Fibroblast of lung (primary cell): ENCODE measurements around the gene WDR88. TPM values are rescaled to one million over a fixed set of nuclear protein-coding genes. Genes with fewer than 3 reads are reported as not detected.

ENCODE experiments used
- DNase-seq, 2 donors: peaks; one replicate each; pipeline versions ENCODE4 v3.0.0 to v3.0.0-alpha.2; 2010; ENCODE audit warnings: low read depth in 2 of 2
- H2AFZ ChIP-seq: 2 replicates; pipeline ENCODE4 v1.5.1; 2012; ENCODE audit warnings: low read length, control low read depth, inconsistent platforms
- H3K27ac ChIP-seq: 2 replicates; pipeline ENCODE4 v1.5.1; 2011; ENCODE audit warnings: low read length, control low read depth; ENCODE audit not compliant: insufficient read depth
- H3K27me3 ChIP-seq: 2 replicates; pipeline ENCODE4 v1.5.1; 2011; ENCODE audit warnings: mild to moderate bottlenecking, low read length; ENCODE audit not compliant: control insufficient read depth, insufficient read depth
- H3K36me3 ChIP-seq: 2 replicates; pipeline ENCODE4 v1.5.1; 2011; ENCODE audit warnings: low read length; ENCODE audit not compliant: control insufficient read depth, insufficient read depth
- H3K4me1 ChIP-seq: 2 replicates; pipeline ENCODE4 v1.5.1; 2011; ENCODE audit warnings: low read length; ENCODE audit not compliant: control insufficient read depth, insufficient read depth; ENCODE audit errors: extremely low read depth
- H3K4me2 ChIP-seq: 2 replicates; pipeline ENCODE4 v1.5.1; 2011; ENCODE audit warnings: low read length, control low read depth; ENCODE audit not compliant: insufficient read depth; ENCODE audit errors: extremely low read depth
- H3K4me3 ChIP-seq, 4 experiments: fragments of 200-600 bp in 1 of 4; sonication (generic) in 1 of 4; replicated peaks in 1 of 4; 2 replicates each; pipeline ENCODE4 v1.5.1; 2011 to 2016; ENCODE audit warnings: low read length in 4 of 4, low read depth in 3 of 4, mild to moderate bottlenecking in 3 of 4, control low read depth in 2 of 4, inconsistent platforms in 1 of 4, mixed read lengths in 1 of 4; ENCODE audit not compliant: insufficient read depth in 1 of 4; ENCODE audit errors: control extremely low read depth in 1 of 4
- H3K79me2 ChIP-seq: 2 replicates; pipeline ENCODE4 v1.5.1; 2012; ENCODE audit warnings: mild to moderate bottlenecking, low read length, inconsistent platforms; ENCODE audit not compliant: control insufficient read depth, insufficient read depth
- H3K9ac ChIP-seq: 2 replicates; pipeline ENCODE4 v1.5.1; 2011; ENCODE audit warnings: mild to moderate bottlenecking, low read length, control low read depth; ENCODE audit not compliant: insufficient read depth
- H3K9me3 ChIP-seq: 2 replicates; pipeline ENCODE4 v1.5.1; 2012; ENCODE audit warnings: low read depth, low read length; ENCODE audit not compliant: control insufficient read depth, insufficient read depth
- H4K20me1 ChIP-seq: 2 replicates; pipeline ENCODE4 v1.5.1; 2011; ENCODE audit warnings: low read length; ENCODE audit not compliant: control insufficient read depth, insufficient read depth; ENCODE audit errors: extremely low read depth
- CTCF ChIP-seq, 2 donors: IDR thresholded peaks in 1 of 2; conservative IDR thresholded peaks in 1 of 2; 1 replicate in 1 of 2; 2 replicates in 1 of 2; pipeline ENCODE4 v1.5.1; 2011 to 2012; ENCODE audit warnings: low read length in 2 of 2, control low read depth in 1 of 2, inconsistent platforms in 1 of 2, low read depth in 1 of 2, mild to moderate bottlenecking in 1 of 2
- EZH2 ChIP-seq: IDR thresholded peaks from 2 replicates; pipeline ENCODE4 v1.5.1; 2012; ENCODE audit warnings: low read length, control low read depth, mild to moderate bottlenecking; ENCODE audit errors: missing control alignments
- polyA plus RNA-seq, 2 donors: library from polyadenylated mRNA; depleted of rRNA in 1 of 2; stranded (reverse) in 1 of 2; unstranded in 1 of 2; fragments of >200 nt; gene quantifications; 2 replicates each; pipeline ENCODE4 v1.2.1, GENCODE V29; 2011 to 2012; ENCODE audit warnings: missing spikeins in 1 of 2
- total RNA-seq: library from RNA; depleted of rRNA; stranded (reverse); fragments of >200 nt; gene quantifications from 2 replicates; pipeline ENCODE4 v1.2.1, GENCODE V29; 2014

WDR88 gene
- total and polyA plus RNA-seq, 2 donors (not counting 1 experiment from before 2014, with no cell fraction given) = not detected

- Histone ChIP-seq H3K4me3 (no peak overlapping the region), H2AFZ (no peak overlapping the region), H3K4me2 (no peak overlapping the region), H3K9me3 (no peaks in the 10 kb centered on the region), H3K9ac (no peak overlapping the region), H3K79me2 (no peaks in the 10 kb centered on the region), H4K20me1 (no peaks in the 10 kb centered on the region), H3K27me3 (no peaks in the 10 kb centered on the region), H3K36me3 (peaks cover 7% of the 10 kb centered on the region), H3K4me1 (no peaks in the 10 kb centered on the region), H3K27ac (no peak overlapping the region)
- DNase-seq = no peak
- no peak for TF ChIP-seq CTCF (conservative IDR thresholded peaks at IDR 0.05 in 1 of 2, IDR thresholded peaks at IDR 0.05 in 1 of 2; ENCODE audit: low read depth in 1 of 2, low read length in 2 of 2)
- TF ChIP-seq EZH2 = no peak
Observed at GRCh38 chr19:33117501-33117900, 14.4 kb upstream of the WDR88 start.

DNA sequence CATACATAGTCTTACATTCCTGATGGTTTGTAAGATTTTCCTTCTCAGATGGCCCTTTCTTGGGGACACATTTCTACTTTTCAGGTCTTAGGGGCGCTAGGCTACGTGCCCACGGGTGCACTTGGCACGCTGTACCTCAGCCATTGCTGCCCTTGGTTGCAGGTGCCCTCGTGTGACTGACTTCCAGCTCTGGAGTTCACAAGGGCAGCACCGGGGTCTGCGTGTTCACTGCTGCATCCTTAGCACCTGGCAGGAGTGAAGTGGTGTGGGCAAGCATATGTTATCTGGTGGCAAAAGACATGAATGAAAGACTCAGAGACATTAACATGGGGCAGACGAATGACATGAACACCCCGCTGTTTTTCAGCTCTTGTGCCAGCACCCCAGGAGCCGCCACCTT lies 13.3 kb upstream of the WDR88 start:
- TF ChIP-seq EZH2 = no peak
- TF ChIP-seq CTCF (conservative IDR thresholded peaks at IDR 0.05 in 1 of 2, IDR thresholded peaks at IDR 0.05 in 1 of 2; ENCODE audit: low read depth in 1 of 2, low read length in 2 of 2) = no peak
- H4K20me1 ChIP-seq = no peaks in the 10 kb centered on the region
- no peaks in the 10 kb centered on the region for H3K79me2 ChIP-seq
- no peak overlapping the region for H3K4me3 ChIP-seq
- no peak overlapping the region for H3K4me2 ChIP-seq
- DNase-seq = no peak
- H3K9ac ChIP-seq = no peak overlapping the region
- H3K27ac ChIP-seq = no peak overlapping the region
- peaks cover 7% of the 10 kb centered on the region for H3K36me3 ChIP-seq
- no peaks in the 10 kb centered on the region for H3K9me3 ChIP-seq
- H3K4me1 ChIP-seq = no peaks in the 10 kb centered on the region
- no peaks in the 10 kb centered on the region for H3K27me3 ChIP-seq
- H2AFZ ChIP-seq = no peak overlapping the region

- H3K27ac ChIP-seq = no peak overlapping the region
- H3K9me3 ChIP-seq = no peaks in the 10 kb centered on the region
- H3K36me3 ChIP-seq = peaks cover 3% of the 10 kb centered on the region
- no peak for DNase-seq
- H3K79me2 ChIP-seq = no peaks in the 10 kb centered on the region
- H3K4me2 ChIP-seq = no peak overlapping the region
- H4K20me1 ChIP-seq = no peaks in the 10 kb centered on the region
- H3K4me1 ChIP-seq = no peaks in the 10 kb centered on the region
- no peak for TF ChIP-seq EZH2
- no peak for TF ChIP-seq CTCF (conservative IDR thresholded peaks at IDR 0.05 in 1 of 2, IDR thresholded peaks at IDR 0.05 in 1 of 2; ENCODE audit: low read depth in 1 of 2, low read length in 2 of 2)
- no peak overlapping the region for H3K4me3 ChIP-seq
- no peak overlapping the region for H2AFZ ChIP-seq
- H3K9ac ChIP-seq = no peak overlapping the region
- no peaks in the 10 kb centered on the region for H3K27me3 ChIP-seq
Observed at GRCh38 chr19:33124207-33125098, 7.5 kb upstream of the WDR88 start.
